Glutamatergic neuron (in vitro differentiated cells): ENCODE measurements around the gene VSTM4. TPM values are rescaled to one million over a fixed set of nuclear protein-coding genes. Genes with fewer than 3 reads are reported as not detected.

ENCODE experiments used
- DNase-seq: peaks from one replicate; pipeline ENCODE4 v3.0.0; 2022
- H3K27ac Mint-ChIP-seq: one replicate; pipeline ENCODE4 v1.8.0; 2020; ENCODE audit warnings: mild to moderate bottlenecking, mixed read lengths, inconsistent platforms; ENCODE audit not compliant: unreplicated experiment
- H3K27me3 Mint-ChIP-seq: one replicate; pipeline ENCODE4 v1.8.0; 2020; ENCODE audit warnings: mild to moderate bottlenecking, moderate library complexity, mixed read lengths, inconsistent platforms; ENCODE audit not compliant: unreplicated experiment
- H3K36me3 Mint-ChIP-seq: one replicate; pipeline ENCODE4 v1.8.0; 2020; ENCODE audit warnings: mild to moderate bottlenecking, mixed read lengths, inconsistent platforms; ENCODE audit not compliant: unreplicated experiment
- H3K4me1 Mint-ChIP-seq: one replicate; pipeline ENCODE4 v1.8.0; 2020; ENCODE audit warnings: mild to moderate bottlenecking, low read depth, mixed read lengths, inconsistent platforms; ENCODE audit not compliant: unreplicated experiment
- H3K4me3 Mint-ChIP-seq: one replicate; pipeline ENCODE4 v1.8.0; 2020; ENCODE audit warnings: mild to moderate bottlenecking, mixed read lengths, inconsistent platforms; ENCODE audit not compliant: unreplicated experiment
- H3K9me3 Mint-ChIP-seq: one replicate; pipeline ENCODE4 v1.8.0; 2020; ENCODE audit warnings: mild to moderate bottlenecking, moderate library complexity, mixed read lengths, inconsistent platforms; ENCODE audit not compliant: unreplicated experiment
- CTCF ChIP-seq: fragments of 200-600 bp; sonication (generic); IDR thresholded peaks from one replicate; pipeline ENCODE4 v1.5.0; 2021; ENCODE audit not compliant: partially characterized antibody, unreplicated experiment
- total RNA-seq: library from RNA; stranded (reverse); fragmentation: NEBNext Ultra II Directional; extraction: Animal tissue kit (Norgen Biotek cat#: 25700); gene quantifications from one replicate; pipeline ENCODE4 v1.2.1, GENCODE V29; 2021; ENCODE audit not compliant: unreplicated experiment

Gene VSTM4
- total RNA-seq, 1 donor from 2014 or later = 2.0 TPM

GRCh38 chr10:49152663-49153062, 37.3 kb upstream of the VSTM4 start:
- H3K27ac Mint-ChIP-seq = no peak overlapping the region
- H3K9me3 Mint-ChIP-seq = peaks cover 3% of the 10 kb centered on the region
- H3K27me3 Mint-ChIP-seq = no peaks in the 10 kb centered on the region
- H3K4me3 Mint-ChIP-seq = no peak overlapping the region
- no peak for DNase-seq
- H3K36me3 Mint-ChIP-seq = no peaks in the 10 kb centered on the region
- H3K4me1 Mint-ChIP-seq = peaks cover 7% of the 10 kb centered on the region
- no peak for TF ChIP-seq CTCF

GRCh38 chr10:49152037-49152436, 36.7 kb upstream of the VSTM4 start:
- Mint-ChIP-seq H3K36me3 (no peaks in the 10 kb centered on the region), H3K4me3 (no peak overlapping the region), H3K27me3 (no peaks in the 10 kb centered on the region), H3K4me1 (peaks cover 7% of the 10 kb centered on the region), H3K27ac (no peak overlapping the region), H3K9me3 (peaks cover 3% of the 10 kb centered on the region)
- TF ChIP-seq CTCF = no peak
- DNase-seq = no peak

- H3K27me3 Mint-ChIP-seq = no peaks in the 10 kb centered on the region
- no peak overlapping the region for H3K27ac Mint-ChIP-seq
- peaks cover 7% of the 10 kb centered on the region for H3K4me1 Mint-ChIP-seq
- H3K4me3 Mint-ChIP-seq = no peak overlapping the region
- H3K36me3 Mint-ChIP-seq = peaks cover under 1% of the 10 kb centered on the region
- no peak for DNase-seq
- peaks cover 3% of the 10 kb centered on the region for H3K9me3 Mint-ChIP-seq
- TF ChIP-seq CTCF = no peak
These were observed 36.2 kb upstream of the VSTM4 start for GRCh38 chr10:49151481-49151880.

GRCh38 chr10:49151025-49151445, 35.7 kb upstream of the VSTM4 start:
- peaks cover 3% of the 10 kb centered on the region for H3K9me3 Mint-ChIP-seq
- H3K4me3 Mint-ChIP-seq = no peak overlapping the region
- H3K27me3 Mint-ChIP-seq = no peaks in the 10 kb centered on the region
- peaks cover 7% of the 10 kb centered on the region for H3K4me1 Mint-ChIP-seq
- no peak for DNase-seq
- peaks cover 4% of the 10 kb centered on the region for H3K36me3 Mint-ChIP-seq
- no peak for TF ChIP-seq CTCF
- no peak overlapping the region for H3K27ac Mint-ChIP-seq

GRCh38 chr10:49150426-49150825, 35.1 kb upstream of the VSTM4 start:
- TF ChIP-seq CTCF = no peak
- H3K9me3 Mint-ChIP-seq = peaks cover 5% of the 10 kb centered on the region
- H3K4me3 Mint-ChIP-seq = no peak overlapping the region
- H3K36me3 Mint-ChIP-seq = peaks cover 8% of the 10 kb centered on the region
- peaks cover 8% of the 10 kb centered on the region for H3K4me1 Mint-ChIP-seq
- H3K27me3 Mint-ChIP-seq = peaks cover 2% of the 10 kb centered on the region
- no peak overlapping the region for H3K27ac Mint-ChIP-seq
- no peak for DNase-seq
